GM18505 (cell line): ENCODE measurements around the gene RNF220.

Experiments
- ATAC-seq: cut with Tn5 transposase; IDR thresholded peaks from one replicate; pipeline ENCODE4 v1.9.1; 2021; ENCODE audit not compliant: unreplicated experiment
- POLR2A ChIP-seq: IDR thresholded peaks from 4 replicates; pipeline ENCODE4 v1.6.1; 2011; ENCODE audit warnings: borderline replicate concordance; ENCODE audit not compliant: insufficient read depth, insufficient read length; ENCODE audit errors: extremely low read depth

The RNF220 gene

DNA sequence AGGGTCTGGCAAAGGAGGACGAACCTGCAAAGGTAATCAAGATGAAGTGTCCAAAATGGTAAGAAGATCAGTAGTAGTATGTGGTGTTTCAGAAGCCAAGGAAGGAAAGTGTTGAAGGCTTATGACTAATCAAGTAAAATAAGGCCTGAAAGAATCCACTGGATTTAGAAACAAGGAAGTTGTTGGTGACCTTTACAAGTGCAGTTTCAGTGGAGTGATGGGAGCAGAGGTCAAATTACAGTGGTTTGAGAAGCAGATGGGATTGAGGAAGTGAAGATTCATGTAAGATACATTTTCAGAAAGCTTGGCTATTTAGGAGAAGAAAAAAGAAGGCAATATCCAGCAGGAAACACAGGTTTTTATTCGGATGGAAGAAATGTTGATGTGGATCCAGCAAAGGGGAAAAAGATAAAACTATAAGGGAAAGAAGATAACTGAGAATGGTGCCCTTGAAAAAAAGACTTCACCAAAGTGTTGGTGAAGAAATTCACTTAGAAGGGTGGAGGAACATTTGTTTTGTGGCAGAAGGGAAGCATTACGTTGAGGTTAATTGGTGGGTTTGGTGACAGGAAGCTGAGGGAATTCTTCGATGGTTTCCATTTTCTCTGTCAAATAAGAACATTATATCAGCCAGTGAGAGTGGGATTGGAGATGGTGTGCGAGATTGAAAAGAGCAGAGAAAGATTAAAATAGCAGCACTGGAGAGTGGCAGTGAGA is 271.6 kb downstream of the RNF220 start:
- TF ChIP-seq POLR2A: no peak
- no peak for ATAC-seq

DNA sequence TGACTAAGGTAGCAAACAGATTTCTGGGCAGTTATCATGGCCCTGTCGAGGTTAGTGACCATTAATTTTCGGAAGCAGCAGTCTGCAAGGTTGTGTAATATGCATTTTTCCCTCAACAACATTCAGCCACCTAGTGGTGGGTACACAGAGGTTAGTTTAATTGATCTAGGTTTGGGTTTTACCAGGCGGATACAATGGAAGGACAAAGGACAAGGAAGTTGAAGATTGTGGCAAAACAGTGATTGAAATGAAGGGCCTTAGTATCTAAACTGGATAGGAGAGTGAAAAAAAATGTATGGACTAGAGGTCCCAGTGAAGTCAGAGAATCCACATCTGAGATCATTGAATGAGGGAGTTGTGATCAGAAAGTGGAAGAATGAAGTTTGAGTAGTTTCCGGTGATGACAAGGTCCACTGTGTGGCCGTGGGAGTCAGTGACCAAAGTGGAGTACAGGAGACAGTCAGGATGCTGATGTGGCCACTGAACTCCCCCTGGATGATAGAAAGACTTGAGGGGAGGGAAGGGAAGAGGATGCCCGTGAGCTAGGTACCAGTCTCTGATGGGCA is 272.2 kb downstream of the RNF220 start:
- ATAC-seq: no peak

GRCh38 chr1:44678120-44678519 is 273.1 kb downstream of the RNF220 start:
- TF ChIP-seq POLR2A: no peak

More for the DNA sequence above, 272.2 kb downstream of the RNF220 start:
- TF ChIP-seq POLR2A: no peak

DNA sequence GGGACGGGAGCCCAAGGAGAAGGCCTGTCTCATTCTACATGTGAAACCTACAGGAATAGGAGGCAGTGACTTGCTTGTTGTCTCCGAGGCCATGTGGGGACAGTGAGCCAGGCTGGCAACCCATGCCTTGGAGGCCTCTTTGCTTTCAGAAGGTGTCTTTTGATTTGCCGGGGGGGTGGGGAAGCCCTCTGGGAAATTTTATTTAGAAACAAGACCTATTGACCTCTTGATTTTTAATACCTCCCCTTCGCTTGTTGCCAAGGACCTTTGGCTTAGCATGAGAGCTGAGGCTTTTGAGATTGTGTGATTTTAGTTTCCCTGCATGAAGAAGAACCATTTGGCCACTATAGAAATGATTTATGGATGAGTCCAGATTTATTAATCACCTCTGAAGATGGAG is 273.6 kb downstream of the RNF220 start:
- ATAC-seq: no peak
- TF ChIP-seq POLR2A: no peak

More at GRCh38 chr1:44678120-44678519, 273.1 kb downstream of the RNF220 start:
- no peak for ATAC-seq

DNA sequence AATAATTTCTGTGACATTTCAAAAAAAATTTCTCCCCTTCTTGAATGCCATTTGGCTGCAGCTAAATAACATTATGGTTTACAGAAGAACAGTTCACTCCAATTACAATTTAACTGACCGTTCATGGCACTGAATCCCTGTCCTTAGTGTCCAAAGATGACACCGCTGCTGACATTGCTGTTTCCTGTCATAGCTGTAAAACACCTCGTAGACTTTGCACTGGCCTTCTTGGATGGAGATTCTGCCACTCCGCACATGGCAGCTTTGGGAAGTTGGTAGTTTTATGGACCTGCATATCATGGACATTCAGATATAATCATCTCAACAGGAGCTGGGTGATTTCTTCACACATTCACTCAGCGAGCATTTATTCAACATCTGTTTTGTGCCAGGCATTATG is 274.4 kb downstream of the RNF220 start:
- no peak for TF ChIP-seq POLR2A
- no peak for ATAC-seq

GRCh38 chr1:44681905-44682882 is 277.1 kb downstream of the RNF220 start:
- TF ChIP-seq POLR2A: no peak
- no peak for ATAC-seq

- TF ChIP-seq POLR2A: no peak
- no peak for ATAC-seq
Observed at GRCh38 chr1:44682883-44683265, 277.8 kb downstream of the RNF220 start.

DNA sequence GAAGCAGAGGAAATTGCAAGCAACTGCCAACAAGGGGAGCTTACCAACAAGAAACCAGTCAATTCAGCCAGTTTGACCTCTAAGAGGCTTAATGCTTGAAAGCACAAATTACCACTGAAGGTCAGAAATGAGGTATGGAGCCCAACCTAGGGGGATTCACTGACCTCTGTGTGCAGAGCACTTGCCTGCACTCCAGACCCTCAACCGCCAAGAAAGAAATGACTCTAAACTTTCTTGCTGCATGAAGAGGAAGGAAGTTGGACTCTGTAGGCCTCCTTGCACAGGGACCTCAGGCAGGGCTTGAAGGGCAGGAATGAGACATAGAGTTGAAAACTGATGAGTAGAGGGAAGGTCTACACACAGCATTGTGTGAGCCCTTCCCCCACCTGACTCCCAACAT is 279.5 kb downstream of the RNF220 start:
- TF ChIP-seq POLR2A: no peak
- ATAC-seq: peak; percentile 73

DNA sequence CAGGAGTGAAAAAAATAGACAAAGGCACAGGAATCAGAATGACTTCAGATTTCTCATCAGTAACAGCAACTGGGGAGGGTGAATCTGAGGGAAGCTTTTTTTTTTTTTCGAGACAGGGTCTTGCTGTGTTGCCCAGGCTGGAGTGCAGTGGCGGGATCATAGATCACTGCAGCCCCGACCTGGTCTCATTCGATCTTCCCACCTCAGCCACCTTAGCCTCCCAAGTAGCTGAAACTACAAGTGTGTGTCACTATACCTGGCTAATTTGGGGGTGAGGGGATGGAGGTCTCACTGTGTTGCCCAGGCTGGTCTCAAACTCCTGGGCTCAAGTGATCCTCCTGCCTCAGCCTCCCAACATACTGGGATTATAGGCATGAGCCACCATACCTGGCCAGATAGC is 280.2 kb downstream of the RNF220 start:
- ATAC-seq: no peak
- TF ChIP-seq POLR2A: no peak

- no peak for ATAC-seq
- TF ChIP-seq POLR2A: no peak
Observed at GRCh38 chr1:44685881-44686280, 280.8 kb downstream of the RNF220 start.

DNA sequence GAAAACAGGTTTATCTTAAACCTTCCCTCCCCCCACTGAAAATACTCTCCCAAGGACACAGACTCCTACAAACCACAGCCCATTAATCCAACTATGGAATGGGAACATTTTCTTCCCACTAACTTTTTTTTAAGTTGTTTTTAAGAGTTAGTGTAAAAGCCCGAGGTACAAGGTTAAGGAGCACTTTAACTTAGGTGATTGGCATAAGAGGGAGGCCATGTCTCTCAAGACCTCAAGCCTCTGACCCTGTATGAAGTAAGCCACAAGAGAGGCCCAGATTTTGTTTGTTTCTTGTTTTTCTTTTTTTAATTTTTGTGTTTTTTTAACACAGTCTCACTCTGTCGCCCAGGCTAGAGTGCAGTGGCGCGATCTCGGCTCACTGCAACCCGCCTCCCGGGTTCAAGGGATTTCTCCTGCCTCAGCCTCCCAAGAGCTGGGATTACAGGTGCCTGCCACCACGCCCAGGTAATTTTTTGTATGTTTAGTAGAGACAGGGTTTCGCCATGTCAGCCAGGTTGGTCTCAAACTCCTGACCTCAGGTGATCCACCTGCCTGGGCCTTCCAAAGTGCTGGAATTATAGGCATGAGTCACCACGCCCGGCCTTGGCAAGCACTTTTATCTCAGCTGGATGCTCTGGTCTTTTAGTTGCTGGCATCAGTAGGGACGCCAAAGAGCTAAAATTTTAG is 283.8 kb downstream of the RNF220 start:
- no peak for ATAC-seq
- TF ChIP-seq POLR2A: no peak

DNA sequence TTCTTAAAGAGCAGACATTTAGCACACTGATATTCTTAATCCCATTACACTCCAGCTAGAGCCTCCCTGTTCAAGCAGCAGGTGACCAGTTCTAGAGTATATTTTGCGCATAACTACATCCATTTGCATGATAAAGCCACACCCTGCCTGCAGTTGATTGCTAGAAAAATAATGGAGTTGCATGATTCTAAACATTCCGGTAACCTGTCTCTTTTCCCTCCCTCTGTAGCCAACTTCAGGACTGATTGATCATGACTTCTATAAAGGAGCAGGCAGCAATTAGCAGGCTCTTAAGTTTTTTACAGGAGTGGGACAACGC is 284.4 kb downstream of the RNF220 start:
- ATAC-seq: no peak
- no peak for TF ChIP-seq POLR2A

DNA sequence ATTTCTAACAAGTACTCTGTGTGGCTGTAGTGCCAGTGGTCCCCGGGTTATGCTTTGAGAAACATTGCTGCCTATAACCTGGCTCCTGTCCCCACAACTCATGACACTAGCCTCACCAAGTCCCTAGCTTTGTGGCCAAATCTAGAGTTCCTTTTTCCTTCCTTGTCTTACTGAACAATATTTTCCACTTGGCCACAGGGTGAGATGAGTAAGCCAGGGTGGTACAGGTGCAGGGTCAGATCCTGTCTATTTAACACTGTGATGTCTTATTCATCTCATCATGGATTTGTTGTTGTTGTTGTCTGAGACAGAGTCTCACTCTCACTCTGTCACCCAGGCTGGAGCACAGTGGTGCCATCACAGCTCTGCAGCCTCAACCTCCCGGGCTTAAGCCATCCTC is 288.1 kb downstream of the RNF220 start:
- TF ChIP-seq POLR2A: no peak

More for the DNA sequence above, 288.1 kb downstream of the RNF220 start:
- no peak for ATAC-seq
